Ascending aorta (tissue), 2 donors: Measurements from ENCODE around the gene TVP23A. TPM values are rescaled to one million over a fixed set of nuclear protein-coding genes. Genes with fewer than 3 reads are reported as not detected.
A peak's percentile ranks its signal among the peaks of the same experiment; 100 is the strongest.

Experiments
- DNase-seq, 2 donors: peaks; one replicate each; pipeline ENCODE4 v3.0.0-alpha.2; 2019; ENCODE audit warnings: low spot score in 2 of 2
- H3K27ac ChIP-seq, 2 donors: fragments of 200-600 bp; sonication (generic); one replicate each; pipeline ENCODE4 v1.5.1; 2016 to 2017; ENCODE audit warnings: mild to moderate bottlenecking in 1 of 2
- H3K27me3 ChIP-seq: fragments of 200-600 bp; sonication (generic); one replicate; pipeline ENCODE4 v1.5.1; 2017
- H3K36me3 ChIP-seq, 2 donors: fragments of 200-600 bp; sonication (generic); one replicate each; pipeline ENCODE4 v1.5.1; 2016
- H3K4me1 ChIP-seq, 2 donors: fragments of 200-600 bp; sonication (generic); one replicate each; pipeline ENCODE4 v1.5.1; 2016 to 2017; ENCODE audit warnings: mild to moderate bottlenecking in 1 of 2
- H3K4me3 ChIP-seq, 2 donors: fragments of 200-600 bp; sonication (generic); one replicate each; pipeline ENCODE4 v1.5.1; 2016 to 2017; ENCODE audit warnings: mild to moderate bottlenecking in 1 of 2
- H3K9me3 ChIP-seq, 2 donors: fragments of 200-600 bp; sonication (generic); one replicate each; pipeline ENCODE4 v1.5.1; 2016
- intact Hi-C: fragments of 100-400 bp; cut with DNase I; formaldehyde crosslinking; loops from one replicate; pipeline ENCODE4 v1.15.1; 2023
- total RNA-seq: library from RNA; depleted of rRNA; stranded (reverse); fragments of >200 nt; gene quantifications from one replicate; pipeline ENCODE4 v1.1.0, GENCODE V29; 2016
- TF ChIP-seq, protein P1 (sequence below), 3 experiments: fragments of 200-600 bp in 2 of 3; fragments of 450-650 bp in 1 of 3; sonication (generic) in 2 of 3; IDR thresholded peaks; one replicate each; pipeline ENCODE4 v1.5.1; 2016 to 2019; ENCODE audit warnings: antibody characterized with exemption in 3 of 3, mild to moderate bottlenecking in 1 of 3, moderate library complexity in 1 of 3

Gene TVP23A
- total RNA-seq, 1 donor from 2014 or later = not detected

DNA sequence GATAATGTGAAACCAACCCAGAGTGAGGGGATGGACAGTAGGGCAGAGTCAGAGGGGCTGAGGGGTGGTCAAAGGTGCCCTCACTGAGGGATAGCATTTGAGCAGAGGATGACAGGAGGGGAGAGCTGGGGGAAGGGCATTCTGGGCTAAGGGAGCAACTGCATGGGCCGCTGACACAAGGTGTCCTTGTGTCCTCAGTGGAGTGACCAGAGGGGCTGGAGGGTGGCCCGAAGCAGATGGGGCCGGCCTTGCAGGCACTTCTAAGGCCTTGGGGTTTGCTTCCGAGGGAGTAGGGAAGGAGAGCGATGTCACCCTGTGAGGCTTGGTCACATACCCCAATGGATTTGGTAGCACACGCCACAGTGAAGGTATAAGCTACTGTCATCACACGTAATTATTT, 64.9 kb downstream of the TVP23A start:
- Histone ChIP-seq H3K9me3 (no peaks in the 10 kb centered on the region), H3K27me3 (no peaks in the 10 kb centered on the region), H3K4me1 (peaks cover 5 to 17% of the 10 kb centered on the region in 2 donors), H3K4me3 (no peak overlapping the region), H3K36me3 (peaks cover 27 to 44% of the 10 kb centered on the region in 2 donors), H3K27ac (peak overlapping the region in 1 of 2 donors; percentile 7)
- TF ChIP-seq, protein P1, sequence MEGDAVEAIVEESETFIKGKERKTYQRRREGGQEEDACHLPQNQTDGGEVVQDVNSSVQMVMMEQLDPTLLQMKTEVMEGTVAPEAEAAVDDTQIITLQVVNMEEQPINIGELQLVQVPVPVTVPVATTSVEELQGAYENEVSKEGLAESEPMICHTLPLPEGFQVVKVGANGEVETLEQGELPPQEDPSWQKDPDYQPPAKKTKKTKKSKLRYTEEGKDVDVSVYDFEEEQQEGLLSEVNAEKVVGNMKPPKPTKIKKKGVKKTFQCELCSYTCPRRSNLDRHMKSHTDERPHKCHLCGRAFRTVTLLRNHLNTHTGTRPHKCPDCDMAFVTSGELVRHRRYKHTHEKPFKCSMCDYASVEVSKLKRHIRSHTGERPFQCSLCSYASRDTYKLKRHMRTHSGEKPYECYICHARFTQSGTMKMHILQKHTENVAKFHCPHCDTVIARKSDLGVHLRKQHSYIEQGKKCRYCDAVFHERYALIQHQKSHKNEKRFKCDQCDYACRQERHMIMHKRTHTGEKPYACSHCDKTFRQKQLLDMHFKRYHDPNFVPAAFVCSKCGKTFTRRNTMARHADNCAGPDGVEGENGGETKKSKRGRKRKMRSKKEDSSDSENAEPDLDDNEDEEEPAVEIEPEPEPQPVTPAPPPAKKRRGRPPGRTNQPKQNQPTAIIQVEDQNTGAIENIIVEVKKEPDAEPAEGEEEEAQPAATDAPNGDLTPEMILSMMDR (IDR thresholded peaks at IDR 0.05) = no peak
- DNase-seq = no peak
- intact Hi-C loops = no loop called here

DNA sequence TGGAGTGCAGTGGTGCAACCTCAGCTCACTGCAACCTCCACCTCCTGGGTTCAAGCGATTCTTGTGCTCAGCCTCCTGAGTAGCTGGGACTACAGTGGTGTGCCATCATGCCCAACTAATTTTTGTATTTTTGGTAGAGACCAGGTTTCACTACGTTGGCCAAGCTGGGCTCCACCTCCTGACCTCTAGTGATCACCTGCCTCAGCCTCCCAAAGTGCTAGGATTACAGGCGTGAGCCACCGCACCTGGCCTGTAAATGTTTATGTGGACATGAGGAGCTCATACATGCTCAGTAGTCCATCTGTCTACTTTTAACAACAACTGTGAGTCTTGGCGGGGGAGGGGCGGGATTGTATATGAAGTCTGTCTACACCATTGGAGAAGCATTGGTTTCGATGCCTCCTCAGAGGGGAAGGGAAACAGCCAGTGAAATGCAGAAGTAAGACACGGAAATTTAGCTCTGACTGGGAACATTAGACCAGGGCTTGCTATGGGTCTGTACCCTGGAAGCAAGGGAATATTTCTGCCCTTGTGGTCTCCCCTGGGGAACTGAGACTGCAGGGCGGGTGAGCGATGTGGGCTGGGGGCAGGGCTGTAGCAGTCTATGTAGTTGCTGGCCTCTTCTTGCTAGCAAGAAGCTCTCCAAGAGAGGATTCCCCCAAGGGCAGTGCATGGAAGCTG, 65.6 kb downstream of the TVP23A start:
- no peaks in the 10 kb centered on the region for H3K9me3 ChIP-seq
- H3K27ac ChIP-seq = peak overlapping the region in 1 of 2 donors; percentile 7
- intact Hi-C loops = no loop called here
- peak; percentile 37 to 79 for DNase-seq
- TF ChIP-seq, protein P1 (IDR thresholded peaks at IDR 0.05) = no peak
- H3K36me3 ChIP-seq = peaks cover 27 to 44% of the 10 kb centered on the region in 2 donors
- peaks cover 5 to 17% of the 10 kb centered on the region in 2 donors for H3K4me1 ChIP-seq
- no peaks in the 10 kb centered on the region for H3K27me3 ChIP-seq
- H3K4me3 ChIP-seq = no peak overlapping the region

DNA sequence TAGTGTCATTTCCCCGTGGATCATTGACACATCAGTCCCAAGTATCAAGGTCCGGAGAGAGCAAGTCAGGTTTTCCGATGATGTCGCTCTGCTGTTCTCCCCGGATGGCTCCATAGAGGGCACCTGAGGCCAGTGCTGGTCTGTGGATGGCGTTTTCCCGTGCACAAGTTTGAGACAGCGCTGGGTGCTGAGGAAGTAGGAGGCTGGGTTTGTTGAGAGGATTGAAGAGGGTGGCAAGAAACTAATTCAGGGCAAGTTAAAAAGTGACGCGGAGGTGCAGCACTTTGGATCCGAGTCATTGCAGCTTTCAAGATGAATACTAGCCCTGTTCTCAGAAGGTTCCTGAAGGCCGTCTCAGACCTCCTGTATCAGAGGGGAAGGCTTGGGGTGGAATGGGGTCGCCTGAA, 67.3 kb downstream of the TVP23A start:
- intact Hi-C loops = no loop called here

DNA sequence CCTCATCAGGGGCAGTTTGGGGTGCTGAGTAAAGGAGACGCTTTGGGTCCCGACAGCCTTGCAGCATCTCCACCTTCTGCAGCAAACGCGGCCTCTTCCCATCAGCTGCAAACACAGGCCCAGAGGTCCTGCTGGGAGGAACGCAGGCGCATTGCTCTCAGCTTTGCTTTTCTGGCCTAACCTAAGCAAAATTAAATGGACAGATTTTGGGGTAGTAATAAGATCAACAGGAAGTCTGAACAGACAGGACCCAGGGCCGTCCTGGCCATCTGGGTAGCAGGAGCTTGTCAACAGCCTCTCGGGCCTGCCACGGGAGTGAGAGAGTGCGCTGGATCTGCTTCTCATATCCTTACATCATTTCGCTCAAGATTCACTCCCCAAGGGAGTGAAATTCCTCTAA, 67.8 kb downstream of the TVP23A start:
- no peak for DNase-seq

More for the DNA sequence above, 67.3 kb downstream of the TVP23A start:
- Histone ChIP-seq H3K27me3 (no peaks in the 10 kb centered on the region), H3K9me3 (no peaks in the 10 kb centered on the region), H3K4me3 (no peak overlapping the region), H3K4me1 (peaks cover 5 to 13% of the 10 kb centered on the region in 2 donors), H3K27ac (peak overlapping the region in 1 of 2 donors; percentile 7), H3K36me3 (peaks cover 30 to 48% of the 10 kb centered on the region in 2 donors)
- DNase-seq = no peak
- TF ChIP-seq, protein P1 (IDR thresholded peaks at IDR 0.05) = no peak

DNA sequence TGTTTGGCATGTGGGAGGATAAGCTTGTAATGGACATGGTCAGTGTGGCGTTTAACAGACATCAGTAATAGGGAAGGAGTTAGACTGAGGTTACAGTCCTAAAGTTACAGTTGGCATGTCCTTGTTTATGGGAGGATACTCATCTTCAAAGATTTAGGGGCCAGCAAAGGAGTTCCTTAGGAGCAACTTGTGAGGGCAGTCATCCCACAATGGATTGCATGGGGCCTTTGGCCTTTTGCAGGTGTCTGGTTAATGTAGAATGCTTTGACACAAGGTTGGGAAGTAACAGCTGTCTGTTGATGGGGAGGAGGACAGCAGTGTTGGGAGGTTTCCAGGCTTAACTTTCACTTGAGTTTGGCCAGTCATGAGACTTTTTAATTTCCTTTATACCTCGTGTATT, 72.8 kb downstream of the TVP23A start:
- TF ChIP-seq, protein P1 (IDR thresholded peaks at IDR 0.05) = no peak
- no peak for DNase-seq
- Histone ChIP-seq H3K4me1 (peaks cover 12 to 24% of the 10 kb centered on the region in 2 donors), H3K9me3 (no peaks in the 10 kb centered on the region), H3K36me3 (peaks cover 26 to 34% of the 10 kb centered on the region in 2 donors), H3K27me3 (no peaks in the 10 kb centered on the region), H3K4me3 (no peak overlapping the region), H3K27ac (no peak overlapping the region)
- intact Hi-C loops = loop anchor here (2.0 to 10.0 kb wide), 2 partner anchors 173 to 599 kb away; partner anchors contain the start of gene RMI2

More for the DNA sequence above, 67.8 kb downstream of the TVP23A start:
- intact Hi-C loops = no loop called here
- Histone ChIP-seq H3K4me3 (no peak overlapping the region), H3K27me3 (no peaks in the 10 kb centered on the region), H3K9me3 (no peaks in the 10 kb centered on the region), H3K4me1 (peaks cover under 1 to 8% of the 10 kb centered on the region in 2 donors), H3K27ac (peak overlapping the region in 1 of 2 donors; percentile 7), H3K36me3 (peaks cover 30 to 48% of the 10 kb centered on the region in 2 donors)
- TF ChIP-seq, protein P1 (IDR thresholded peaks at IDR 0.05) = no peak
